HG02981 (cell line): ENCODE data around the gene CPB2.

ENCODE experiments used
- ATAC-seq: cut with Tn5 transposase; IDR thresholded peaks from one replicate; pipeline ENCODE4 v1.9.1; 2021; ENCODE audit warnings: mild to moderate bottlenecking, moderate library complexity; ENCODE audit not compliant: unreplicated experiment

CPB2 gene, protein sequence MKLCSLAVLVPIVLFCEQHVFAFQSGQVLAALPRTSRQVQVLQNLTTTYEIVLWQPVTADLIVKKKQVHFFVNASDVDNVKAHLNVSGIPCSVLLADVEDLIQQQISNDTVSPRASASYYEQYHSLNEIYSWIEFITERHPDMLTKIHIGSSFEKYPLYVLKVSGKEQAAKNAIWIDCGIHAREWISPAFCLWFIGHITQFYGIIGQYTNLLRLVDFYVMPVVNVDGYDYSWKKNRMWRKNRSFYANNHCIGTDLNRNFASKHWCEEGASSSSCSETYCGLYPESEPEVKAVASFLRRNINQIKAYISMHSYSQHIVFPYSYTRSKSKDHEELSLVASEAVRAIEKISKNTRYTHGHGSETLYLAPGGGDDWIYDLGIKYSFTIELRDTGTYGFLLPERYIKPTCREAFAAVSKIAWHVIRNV

DNA sequence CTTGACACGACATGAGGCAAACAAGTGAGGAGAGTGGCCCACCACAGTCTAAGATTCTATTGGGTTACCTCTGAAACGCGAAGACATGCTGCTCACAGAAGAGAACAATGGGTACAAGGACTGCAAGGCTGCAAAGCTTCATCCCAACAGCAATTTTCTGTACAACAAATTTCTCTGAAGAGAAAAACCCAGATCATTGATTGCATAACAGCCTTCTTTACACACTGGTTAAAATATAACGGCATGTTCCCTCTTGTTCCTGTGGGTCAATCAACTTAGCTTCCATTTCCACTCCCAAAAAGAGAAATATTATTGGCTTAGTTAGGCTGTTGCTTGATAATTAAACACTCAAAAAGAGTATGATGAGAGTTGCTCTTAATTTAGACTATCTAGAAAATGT is at the start of gene CPB2:
TSS of gene CPB2 (minus strand) at position 166 of the 400 bp plus-strand sequence. CDS start at position 142, 24 bp downstream.
- ATAC-seq: no peak

DNA sequence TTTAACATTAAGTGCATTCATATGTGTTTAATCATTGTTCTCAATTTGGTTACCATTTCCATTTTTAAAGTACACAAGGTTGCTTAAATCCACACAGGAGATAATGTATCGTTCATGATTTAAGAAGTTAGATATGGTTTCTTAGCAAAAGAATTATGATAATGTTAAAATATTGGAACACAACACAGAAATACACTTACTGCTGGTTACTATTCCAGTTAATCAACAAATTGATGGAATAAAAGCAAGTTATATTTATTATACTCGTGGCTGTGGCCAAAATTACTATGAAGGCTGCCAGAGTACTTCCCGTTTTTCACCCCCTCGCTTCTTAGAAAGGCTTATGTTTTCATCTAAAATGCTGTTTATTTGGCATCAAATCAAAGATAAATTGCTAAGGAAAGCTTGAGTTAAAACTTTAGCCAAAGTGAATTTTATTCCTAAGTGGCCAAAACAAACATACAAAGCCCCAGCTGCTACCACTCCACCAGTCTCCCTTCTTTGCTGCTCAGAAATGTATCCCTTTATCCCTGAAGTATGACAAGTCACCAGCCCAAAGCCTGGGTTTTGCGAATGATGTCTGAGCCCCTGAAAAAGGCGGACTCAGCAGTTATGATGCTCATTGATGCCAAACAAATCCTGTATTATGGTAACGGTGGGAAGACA is 49.4 kb upstream of the CPB2 start:
- no peak for ATAC-seq

GRCh38 chr13:46152627-46153328 is 47.9 kb upstream of the CPB2 start:
- no peak for ATAC-seq

DNA sequence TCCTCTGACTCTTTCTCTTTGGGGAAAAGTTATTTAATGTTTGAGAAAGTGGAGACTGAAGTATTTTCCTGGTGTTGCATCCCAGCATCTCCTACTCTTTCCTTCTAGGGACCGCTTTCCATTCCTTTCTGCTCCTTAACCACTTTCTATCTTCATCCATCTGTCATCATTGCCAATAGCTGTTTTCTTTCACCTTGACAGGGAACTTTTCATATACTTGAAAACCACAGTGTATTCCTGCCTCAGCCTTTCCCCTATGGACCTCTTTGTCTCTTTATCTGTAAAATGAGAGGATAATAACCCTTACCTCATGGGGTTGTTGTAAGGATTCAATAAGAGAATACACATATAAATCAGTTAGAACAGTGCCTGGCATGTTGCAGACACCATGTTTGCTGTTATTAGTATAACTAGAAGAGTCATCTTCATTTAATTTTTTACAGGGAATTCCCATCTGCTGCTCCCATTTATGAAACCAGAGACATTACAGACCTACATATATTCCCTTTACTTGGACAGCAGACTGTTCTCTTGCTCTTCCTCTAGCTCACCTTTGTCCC is 45.4 kb upstream of the CPB2 start:
- no peak for ATAC-seq

- ATAC-seq: no peak
Measured at GRCh38 chr13:46149272-46150133, 44.7 kb upstream of the CPB2 start.

GRCh38 chr13:46146898-46147297 is 42.1 kb upstream of the CPB2 start:
- no peak for ATAC-seq

DNA sequence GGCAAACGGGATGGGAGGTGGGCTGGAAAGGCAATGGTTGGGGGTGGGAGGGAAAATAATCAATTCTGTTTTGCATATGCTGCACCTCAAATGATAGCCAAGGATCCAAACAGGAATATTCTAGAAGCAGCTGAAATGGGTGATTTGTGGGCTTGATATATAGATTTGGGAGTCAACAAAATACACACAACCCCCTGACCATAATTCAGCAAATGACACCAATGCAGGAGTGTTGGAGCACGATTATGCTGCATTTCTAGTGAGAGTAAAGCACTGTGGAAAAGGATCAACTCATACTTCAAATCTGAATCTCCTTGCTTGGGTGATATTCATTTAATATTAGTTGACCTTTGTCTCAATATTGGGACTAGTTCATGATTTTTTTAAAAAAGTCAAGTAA is 41.1 kb upstream of the CPB2 start:
- no peak for ATAC-seq

GRCh38 chr13:46145135-46145534 is 40.3 kb upstream of the CPB2 start:
- no peak for ATAC-seq

- no peak for ATAC-seq
Measured at GRCh38 chr13:46143184-46143701, 38.4 kb upstream of the CPB2 start.

DNA sequence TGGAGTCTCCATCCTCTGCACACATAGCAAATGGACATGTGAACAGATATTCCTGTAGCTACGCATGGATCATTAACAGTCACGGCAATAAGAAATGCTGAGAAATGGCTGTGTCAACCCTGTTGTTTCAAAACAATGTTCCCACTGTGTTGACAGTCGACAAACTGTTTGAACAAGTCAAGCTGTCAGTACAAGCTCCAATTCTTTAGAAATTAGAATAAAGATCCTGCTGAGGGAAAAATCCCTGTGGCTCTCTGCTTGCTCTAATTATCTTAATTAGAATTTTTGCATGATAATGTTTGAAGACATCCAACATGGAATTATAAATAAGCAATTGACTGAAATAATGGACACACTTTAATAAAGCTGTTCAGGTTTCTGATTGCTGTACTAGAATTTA is 37.9 kb upstream of the CPB2 start:
- ATAC-seq: no peak

GRCh38 chr13:46140044-46140443 is 35.2 kb upstream of the CPB2 start:
- no peak for ATAC-seq

DNA sequence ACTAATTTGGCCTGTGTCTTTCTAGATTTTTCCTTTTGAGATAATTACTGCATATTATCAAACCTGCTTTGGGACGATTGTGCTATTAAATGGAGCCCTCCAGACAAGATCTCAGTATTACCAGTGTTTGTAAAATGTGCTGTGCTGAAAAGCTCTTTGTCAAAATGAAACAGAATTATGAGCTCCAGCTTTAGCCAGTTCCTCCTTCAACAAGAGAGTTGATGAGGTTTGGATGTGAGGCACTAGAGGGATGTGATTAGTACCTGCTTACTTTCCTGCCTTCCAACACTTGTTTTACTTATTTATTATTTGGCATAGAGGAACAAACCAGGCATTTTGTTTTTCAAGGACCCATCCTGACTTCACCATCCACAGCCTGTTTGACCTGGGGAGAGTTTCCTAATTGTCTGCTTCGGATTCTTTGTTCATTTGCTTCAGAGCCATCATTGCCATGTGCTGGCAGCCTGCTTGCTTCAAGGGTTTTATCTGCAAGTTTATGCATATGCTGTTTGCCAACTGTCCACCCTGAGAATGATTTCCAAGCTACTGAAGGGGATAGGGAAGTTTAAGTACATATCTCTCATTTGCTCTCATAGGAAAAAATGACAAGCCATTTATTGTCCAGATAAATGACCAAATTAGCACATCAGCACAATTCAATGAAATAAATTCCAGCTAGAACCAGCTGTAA is 32.9 kb upstream of the CPB2 start:
- ATAC-seq: no peak

DNA sequence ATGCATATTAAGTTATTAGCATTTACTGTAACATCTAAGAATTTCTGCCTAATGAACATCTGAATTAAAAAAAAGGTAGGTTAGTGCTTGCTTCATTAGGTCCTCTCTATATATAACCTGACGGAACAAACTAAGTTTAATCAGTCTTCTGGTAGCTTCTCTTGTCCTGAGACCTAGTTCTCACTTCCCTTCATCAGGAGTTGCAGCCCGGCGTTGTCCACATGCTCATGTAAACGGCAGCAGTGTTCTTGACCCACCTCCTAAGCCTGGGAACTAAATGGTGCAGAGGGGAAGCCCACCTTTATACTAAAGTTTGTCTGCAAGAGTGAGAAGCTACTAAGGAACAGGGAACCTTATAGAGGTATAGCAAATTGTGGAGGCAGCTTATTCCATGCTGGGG is 31.9 kb upstream of the CPB2 start:
- no peak for ATAC-seq

DNA sequence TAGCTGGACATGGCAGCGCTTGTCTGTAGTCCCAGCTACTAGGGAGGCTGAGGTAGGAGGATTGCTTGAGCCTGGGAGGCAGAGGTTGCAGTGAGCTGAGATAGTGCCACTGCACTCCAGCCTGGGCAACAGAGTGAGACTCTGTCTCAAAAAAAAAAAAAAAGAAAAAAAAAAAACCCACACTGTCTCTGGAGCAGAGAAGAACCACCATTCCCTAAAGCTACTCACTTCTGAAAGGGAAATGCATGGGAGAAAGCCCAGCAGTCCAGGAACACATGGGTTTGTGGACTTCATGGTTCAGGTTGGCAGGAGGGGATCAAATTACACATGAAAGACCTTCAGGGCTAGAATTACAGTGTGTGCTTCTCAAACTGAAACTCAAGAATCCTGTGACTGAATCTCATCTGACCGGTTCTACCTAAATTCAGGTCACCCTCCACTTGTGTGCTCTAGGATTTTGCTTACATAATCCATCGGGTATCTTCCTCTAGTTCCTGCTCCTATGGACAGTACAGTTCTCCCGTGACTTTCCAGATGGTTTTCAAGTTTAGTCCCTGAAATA is 30.2 kb upstream of the CPB2 start:
- no peak for ATAC-seq

- no peak for ATAC-seq
Measured at GRCh38 chr13:46134494-46134893, 29.7 kb upstream of the CPB2 start.

- ATAC-seq: no peak
Measured at GRCh38 chr13:46132109-46132508, 27.3 kb upstream of the CPB2 start.

DNA sequence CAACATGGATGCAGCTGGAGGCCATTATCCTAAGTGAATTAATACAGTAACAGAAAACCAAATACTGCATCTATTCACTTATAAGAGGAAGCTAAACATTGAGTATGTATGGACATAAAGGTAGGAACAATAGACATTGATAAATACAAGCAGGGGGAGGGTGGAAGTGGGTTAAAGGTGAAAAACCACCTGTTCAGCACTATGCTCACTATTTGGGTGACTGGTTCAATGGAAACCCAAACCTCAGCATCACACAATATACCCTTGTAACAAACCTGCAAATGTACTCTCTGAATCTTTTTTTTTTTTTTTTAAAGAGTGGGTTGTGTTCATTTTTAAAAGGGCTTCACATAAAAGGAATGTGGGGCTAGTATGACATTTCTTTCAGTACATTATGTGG is 26.9 kb upstream of the CPB2 start:
- ATAC-seq: no peak

- ATAC-seq: no peak
Measured at GRCh38 chr13:46129955-46130618, 25.3 kb upstream of the CPB2 start.

DNA sequence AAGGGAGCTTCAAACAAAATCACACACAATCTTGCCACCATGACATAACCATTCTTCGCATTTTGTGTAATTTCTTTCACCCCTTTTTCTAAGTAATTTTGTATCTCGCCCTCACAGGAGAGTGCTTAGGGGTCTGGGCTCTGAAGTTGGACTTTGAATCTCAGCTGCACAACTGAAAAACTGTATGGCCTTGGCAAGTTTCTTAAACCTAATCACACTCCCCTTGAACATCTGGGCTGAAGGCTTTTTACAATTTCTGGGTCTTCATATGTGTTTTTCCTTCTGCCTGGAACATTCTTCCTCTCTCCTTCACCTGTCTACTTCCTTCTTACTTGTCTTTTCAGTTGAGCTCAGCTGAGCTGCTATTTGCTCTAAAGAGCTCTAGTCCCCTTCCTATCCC is 24.3 kb upstream of the CPB2 start:
- ATAC-seq: no peak
